Measurements from ENCODE around the gene RYR2.
"Not testable (repeated sequence)": the region's sequence is repeated elsewhere in the genome, so short reads cannot be mapped to it uniquely, and the experiment has no call there.

The RYR2 gene

GRCh38 chr1:237799762-237800474 lies 757.9 kb downstream of the RYR2 start:
- Histone ChIP-seq H3K9ac (ENCODE audit: low read length) (no peak overlapping the region), H3K9me3 (ENCODE audit: control insufficient read depth, insufficient read depth, low read depth, low read length) (no peaks in the 10 kb centered on the region), H3K4me1 (ENCODE audit: control insufficient read depth, insufficient read depth, low read length) (0 out of 2 replicates have a peak, but pooled peaks cover 2% of the 10 kb centered on the region), H3K27ac (ENCODE audit: low read depth, low read length) (no peak overlapping the region), H3K4me3 (ENCODE audit: low read depth, low read length) (no peak overlapping the region), H3K36me3 (ENCODE audit: control insufficient read depth, insufficient read depth, low read length) (no peaks in the 10 kb centered on the region), H3K27me3 (ENCODE audit: control insufficient read depth, insufficient read depth, low read length) (no peaks in the 10 kb centered on the region)

DNA sequence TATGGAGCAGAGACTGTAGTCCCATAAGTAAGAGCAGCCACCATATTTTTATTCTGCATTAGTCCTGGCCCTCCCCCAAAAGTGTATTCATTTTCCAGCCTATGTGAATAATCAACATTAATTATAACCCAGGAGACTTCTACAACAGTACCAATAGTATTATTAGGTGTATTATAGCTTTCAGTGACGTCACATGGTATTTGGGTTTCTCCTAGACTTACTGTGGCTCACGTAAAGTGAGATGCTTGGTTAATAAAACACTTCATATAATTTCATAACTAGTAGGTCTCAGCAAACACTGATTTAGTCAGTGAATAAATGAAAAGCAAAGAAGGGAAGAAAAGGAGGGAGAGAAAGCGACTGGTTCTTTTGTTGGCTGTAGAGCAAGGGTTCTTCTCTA lies 762.5 kb downstream of the RYR2 start:
- Histone ChIP-seq H3K27ac (ENCODE audit: low read depth, low read length) (no peak overlapping the region), H3K27me3 (ENCODE audit: control insufficient read depth, insufficient read depth, low read length) (no peaks in the 10 kb centered on the region), H3K9ac (ENCODE audit: low read length) (no peak overlapping the region), H3K36me3 (ENCODE audit: control insufficient read depth, insufficient read depth, low read length) (no peaks in the 10 kb centered on the region), H3K9me3 (ENCODE audit: control insufficient read depth, insufficient read depth, low read depth, low read length) (no peaks in the 10 kb centered on the region), H3K4me1 (ENCODE audit: control insufficient read depth, insufficient read depth, low read length) (0 out of 2 replicates have a peak, but pooled peaks cover 2% of the 10 kb centered on the region), H3K4me3 (ENCODE audit: low read depth, low read length) (no peak overlapping the region)

GRCh38 chr1:237809099-237809498 lies 767.1 kb downstream of the RYR2 start:
- no peak overlapping the region for H3K4me3 ChIP-seq (ENCODE audit: low read depth, low read length)
- no peaks in the 10 kb centered on the region for H3K4me1 ChIP-seq (ENCODE audit: control insufficient read depth, insufficient read depth, low read length)
- H3K36me3 ChIP-seq (ENCODE audit: control insufficient read depth, insufficient read depth, low read length), result no peaks in the 10 kb centered on the region
- H3K9ac ChIP-seq (ENCODE audit: low read length), result no peak overlapping the region
- H3K27ac ChIP-seq (ENCODE audit: low read depth, low read length), result no peak overlapping the region
- H3K27me3 ChIP-seq (ENCODE audit: control insufficient read depth, insufficient read depth, low read length), result no peaks in the 10 kb centered on the region
- no peaks in the 10 kb centered on the region for H3K9me3 ChIP-seq (ENCODE audit: control insufficient read depth, insufficient read depth, low read depth, low read length)

- no peak overlapping the region for H3K9ac ChIP-seq (ENCODE audit: low read length)
- no peak overlapping the region for H3K27ac ChIP-seq (ENCODE audit: low read depth, low read length)
- H3K36me3 ChIP-seq (ENCODE audit: control insufficient read depth, insufficient read depth, low read length), result no peaks in the 10 kb centered on the region
- H3K27me3 ChIP-seq (ENCODE audit: control insufficient read depth, insufficient read depth, low read length), result no peaks in the 10 kb centered on the region
- no peak overlapping the region for H3K4me3 ChIP-seq (ENCODE audit: low read depth, low read length)
- H3K4me1 ChIP-seq (ENCODE audit: control insufficient read depth, insufficient read depth, low read length), result no peaks in the 10 kb centered on the region
- no peaks in the 10 kb centered on the region for H3K9me3 ChIP-seq (ENCODE audit: control insufficient read depth, insufficient read depth, low read depth, low read length)
Observed at GRCh38 chr1:237811633-237812032, 769.6 kb downstream of the RYR2 start.

DNA sequence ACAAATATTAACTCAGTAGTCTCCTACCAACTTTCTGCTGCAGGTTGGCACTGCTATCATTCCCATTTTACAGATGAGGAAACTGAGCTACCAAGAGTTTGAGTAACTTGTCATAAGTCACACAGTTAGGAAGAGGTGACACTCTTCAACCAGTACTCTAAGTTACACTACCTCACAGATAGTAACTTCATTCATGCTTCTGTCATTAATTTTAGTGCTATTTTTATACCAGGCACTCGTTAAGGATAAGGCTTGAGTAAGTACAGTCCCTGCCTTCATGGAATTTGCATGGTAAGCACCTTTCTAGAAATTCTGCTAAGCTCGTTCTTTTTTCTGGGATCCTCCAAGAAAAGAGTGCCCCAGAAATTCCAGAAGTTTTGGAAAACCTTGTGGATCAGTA lies 770.1 kb downstream of the RYR2 start:
- H3K9ac ChIP-seq (ENCODE audit: low read length), result no peak overlapping the region
- no peaks in the 10 kb centered on the region for H3K9me3 ChIP-seq (ENCODE audit: control insufficient read depth, insufficient read depth, low read depth, low read length)
- no peaks in the 10 kb centered on the region for H3K4me1 ChIP-seq (ENCODE audit: control insufficient read depth, insufficient read depth, low read length)
- H3K36me3 ChIP-seq (ENCODE audit: control insufficient read depth, insufficient read depth, low read length), result no peaks in the 10 kb centered on the region
- H3K4me3 ChIP-seq (ENCODE audit: low read depth, low read length), result no peak overlapping the region
- no peak overlapping the region for H3K27ac ChIP-seq (ENCODE audit: low read depth, low read length)
- no peaks in the 10 kb centered on the region for H3K27me3 ChIP-seq (ENCODE audit: control insufficient read depth, insufficient read depth, low read length)

DNA sequence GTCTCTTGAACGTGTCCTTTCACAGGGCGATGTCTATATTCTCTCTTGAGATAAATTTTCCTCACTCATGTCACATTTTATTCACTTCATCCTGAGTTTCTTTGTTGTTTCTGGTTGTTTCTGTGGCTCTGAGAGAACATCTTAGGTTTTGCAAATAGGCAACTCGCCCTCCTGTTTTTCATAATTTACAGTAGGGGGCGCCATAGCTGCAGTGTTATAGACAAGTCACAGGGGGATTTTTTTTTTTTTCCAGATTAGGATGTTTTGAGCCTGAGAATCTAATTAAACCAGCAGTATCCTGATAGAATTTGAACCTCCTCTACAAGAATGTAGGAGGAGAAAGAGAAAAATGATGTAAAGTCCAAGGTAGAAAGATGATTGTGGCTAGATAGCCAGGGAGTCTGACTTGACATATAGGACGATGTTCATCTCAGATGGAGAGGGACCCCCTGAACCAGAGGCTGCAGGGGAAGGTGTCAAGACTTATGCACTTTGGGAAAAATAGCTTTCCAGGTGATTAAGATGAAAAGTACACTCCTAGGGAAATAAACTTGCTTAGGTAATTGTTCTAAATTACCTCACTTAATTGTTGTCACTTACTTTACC lies 772.4 kb downstream of the RYR2 start:
- Histone ChIP-seq H3K4me1 (ENCODE audit: control insufficient read depth, insufficient read depth, low read length) (no peaks in the 10 kb centered on the region), H3K36me3 (ENCODE audit: control insufficient read depth, insufficient read depth, low read length) (no peaks in the 10 kb centered on the region), H3K9ac (ENCODE audit: low read length) (no peak overlapping the region), H3K9me3 (ENCODE audit: control insufficient read depth, insufficient read depth, low read depth, low read length) (no peaks in the 10 kb centered on the region), H3K27ac (ENCODE audit: low read depth, low read length) (no peak overlapping the region), H3K27me3 (ENCODE audit: control insufficient read depth, insufficient read depth, low read length) (no peaks in the 10 kb centered on the region), H3K4me3 (ENCODE audit: low read depth, low read length) (no peak overlapping the region)

- H3K4me3 ChIP-seq (ENCODE audit: low read depth, low read length), result no peak overlapping the region
- H3K27me3 ChIP-seq (ENCODE audit: control insufficient read depth, insufficient read depth, low read length), result no peaks in the 10 kb centered on the region
- H3K36me3 ChIP-seq (ENCODE audit: control insufficient read depth, insufficient read depth, low read length), result no peaks in the 10 kb centered on the region
- no peak overlapping the region for H3K9ac ChIP-seq (ENCODE audit: low read length)
- no peaks in the 10 kb centered on the region for H3K9me3 ChIP-seq (ENCODE audit: control insufficient read depth, insufficient read depth, low read depth, low read length)
- H3K27ac ChIP-seq (ENCODE audit: low read depth, low read length), result no peak overlapping the region
- no peaks in the 10 kb centered on the region for H3K4me1 ChIP-seq (ENCODE audit: control insufficient read depth, insufficient read depth, low read length)
Observed at GRCh38 chr1:237817277-237817676, 775.3 kb downstream of the RYR2 start.

GRCh38 chr1:237820634-237821033 lies 778.6 kb downstream of the RYR2 start:
- not testable (repeated sequence) for H3K27me3 ChIP-seq (ENCODE audit: control insufficient read depth, insufficient read depth, low read length); H3K4me1 ChIP-seq (ENCODE audit: control insufficient read depth, insufficient read depth, low read length); H3K36me3 ChIP-seq (ENCODE audit: control insufficient read depth, insufficient read depth, low read length); H3K9me3 ChIP-seq (ENCODE audit: control insufficient read depth, insufficient read depth, low read depth, low read length); H3K4me3 ChIP-seq (ENCODE audit: low read depth, low read length); H3K27ac ChIP-seq (ENCODE audit: low read depth, low read length); H3K9ac ChIP-seq (ENCODE audit: low read length)

- H3K4me3 ChIP-seq (ENCODE audit: low read depth, low read length), result no peak overlapping the region
- no peaks in the 10 kb centered on the region for H3K36me3 ChIP-seq (ENCODE audit: control insufficient read depth, insufficient read depth, low read length)
- H3K27me3 ChIP-seq (ENCODE audit: control insufficient read depth, insufficient read depth, low read length), result no peaks in the 10 kb centered on the region
- no peaks in the 10 kb centered on the region for H3K9me3 ChIP-seq (ENCODE audit: control insufficient read depth, insufficient read depth, low read depth, low read length)
- no peak overlapping the region for H3K9ac ChIP-seq (ENCODE audit: low read length)
- H3K4me1 ChIP-seq (ENCODE audit: control insufficient read depth, insufficient read depth, low read length), result peaks cover 10% of the 10 kb centered on the region; the same call in 1 of the 2 replicates
- no peak overlapping the region for H3K27ac ChIP-seq (ENCODE audit: low read depth, low read length)
Observed at GRCh38 chr1:237832858-237833257, 790.9 kb downstream of the RYR2 start.

- Histone ChIP-seq H3K9me3 (ENCODE audit: control insufficient read depth, insufficient read depth, low read depth, low read length) (no peaks in the 10 kb centered on the region), H3K4me1 (ENCODE audit: control insufficient read depth, insufficient read depth, low read length) (peaks cover 10% of the 10 kb centered on the region; the same call in 1 of the 2 replicates), H3K9ac (ENCODE audit: low read length) (no peak overlapping the region), H3K36me3 (ENCODE audit: control insufficient read depth, insufficient read depth, low read length) (no peaks in the 10 kb centered on the region), H3K27me3 (ENCODE audit: control insufficient read depth, insufficient read depth, low read length) (no peaks in the 10 kb centered on the region), H3K27ac (ENCODE audit: low read depth, low read length) (no peak overlapping the region), H3K4me3 (ENCODE audit: low read depth, low read length) (no peak overlapping the region)
Observed at GRCh38 chr1:237834048-237834447, 792.1 kb downstream of the RYR2 start.

DNA sequence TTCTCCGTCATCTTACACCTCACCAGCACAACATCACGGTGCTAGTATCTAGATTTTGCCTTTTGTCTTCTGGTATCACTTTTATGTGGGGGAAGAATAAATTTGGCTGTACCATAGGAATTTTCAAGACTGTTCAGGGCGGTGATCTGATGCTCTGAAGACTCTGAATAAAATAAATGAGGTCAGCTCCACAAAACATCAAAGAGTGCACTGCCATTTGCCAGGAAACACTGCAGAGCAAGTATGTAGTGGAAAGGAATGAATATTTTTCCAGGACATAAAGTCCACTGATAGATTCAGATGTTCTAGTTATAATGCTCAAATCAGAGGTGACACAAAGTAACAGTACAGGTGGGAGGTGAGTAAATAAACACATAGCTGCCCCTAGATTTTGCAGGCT lies 792.5 kb downstream of the RYR2 start:
- no peak overlapping the region for H3K4me3 ChIP-seq (ENCODE audit: low read depth, low read length)
- H3K4me1 ChIP-seq (ENCODE audit: control insufficient read depth, insufficient read depth, low read length), result peaks cover 10% of the 10 kb centered on the region; the same call in 1 of the 2 replicates
- no peaks in the 10 kb centered on the region for H3K9me3 ChIP-seq (ENCODE audit: control insufficient read depth, insufficient read depth, low read depth, low read length)
- H3K27ac ChIP-seq (ENCODE audit: low read depth, low read length), result no peak overlapping the region
- no peaks in the 10 kb centered on the region for H3K36me3 ChIP-seq (ENCODE audit: control insufficient read depth, insufficient read depth, low read length)
- H3K27me3 ChIP-seq (ENCODE audit: control insufficient read depth, insufficient read depth, low read length), result no peaks in the 10 kb centered on the region
- no peak overlapping the region for H3K9ac ChIP-seq (ENCODE audit: low read length)
